Measurements from ENCODE around the gene MFN2. TPM values are rescaled to one million over a fixed set of nuclear protein-coding genes. Genes with fewer than 3 reads are reported as not detected.

Gene MFN2
- total RNA-seq: 46.6 and 48.6 TPM in 2 replicates

DNA sequence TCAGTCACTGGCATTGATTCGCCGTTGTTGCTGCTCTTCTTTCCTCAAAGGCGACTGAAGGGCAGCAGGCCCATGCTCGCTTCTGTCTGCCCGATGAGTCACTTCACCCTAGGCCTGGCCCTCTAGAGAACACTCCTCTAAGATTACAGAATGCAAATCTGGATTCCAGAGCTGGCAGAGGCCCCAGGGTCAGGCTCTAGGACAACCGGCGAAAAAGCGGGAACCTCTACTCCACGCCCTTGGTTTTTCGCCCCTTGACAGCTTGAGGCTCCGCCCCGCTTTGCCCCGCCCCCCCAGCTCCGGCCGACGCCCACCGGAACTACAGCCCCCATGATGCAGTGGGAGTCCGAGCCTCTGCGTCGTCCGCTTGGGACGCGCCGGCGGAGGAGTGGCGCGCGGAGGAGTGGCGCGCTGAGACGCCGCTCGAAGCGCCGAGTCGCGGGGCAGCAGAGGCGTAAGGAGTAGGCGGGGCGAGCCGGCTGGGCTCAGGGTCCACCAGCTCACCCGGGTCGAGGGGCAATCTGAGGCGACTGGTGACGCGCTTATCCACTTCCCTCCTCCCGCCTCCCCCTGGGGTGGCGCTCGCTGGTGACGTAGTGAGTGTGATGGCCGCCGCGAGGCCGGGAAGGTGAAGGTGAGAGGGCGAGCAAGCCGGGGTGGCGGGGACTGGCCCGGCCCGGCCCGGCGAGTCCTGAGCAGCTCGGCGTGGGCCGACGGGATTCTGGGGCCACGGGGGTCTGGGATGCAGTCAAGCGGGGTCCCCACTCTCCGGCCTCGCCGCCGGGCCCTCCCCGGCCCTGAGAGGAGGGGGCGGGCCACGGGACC lies at the start of gene MFN2:
MFN2 (plus strand) TSS at position 594 of the 825 bp plus-strand sequence. CDS start 8,725 bp downstream, outside the sequence.

DNA sequence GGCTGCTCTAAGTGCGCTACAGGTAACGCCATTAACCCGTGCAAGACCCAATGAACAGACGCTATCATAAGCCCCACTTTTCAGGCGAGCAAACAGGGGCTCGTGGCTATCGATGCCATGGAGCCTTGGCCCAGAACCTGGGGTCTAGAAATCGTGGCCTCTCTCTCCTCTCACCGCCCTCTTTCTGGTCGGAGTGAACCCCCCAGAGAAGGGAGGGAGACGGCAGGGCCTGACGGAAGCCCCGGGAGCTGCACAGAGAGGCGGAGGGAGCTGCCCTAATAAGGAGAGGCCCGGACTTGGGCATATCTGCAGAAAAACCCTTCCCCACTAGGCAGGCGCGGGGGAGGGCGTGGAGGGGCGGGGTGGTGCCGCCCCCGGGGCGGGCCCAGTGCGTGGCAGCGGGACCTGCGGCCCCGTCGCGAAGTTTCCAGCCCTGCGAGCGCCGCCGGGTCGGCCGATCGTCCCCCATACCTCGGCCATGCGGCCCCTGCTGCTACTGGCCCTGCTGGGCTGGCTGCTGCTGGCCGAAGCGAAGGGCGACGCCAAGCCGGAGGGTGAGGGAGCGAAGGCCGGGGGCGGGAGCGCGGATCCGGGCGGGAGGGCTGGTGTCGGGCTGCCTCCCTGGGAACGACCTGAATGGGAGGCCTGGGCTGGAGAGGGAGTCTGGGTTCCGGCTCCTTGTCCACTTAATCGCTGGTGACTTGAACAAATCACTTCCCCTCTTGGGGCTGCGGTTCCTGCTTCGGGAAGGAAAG lies 45.8 kb upstream of the MFN2 start, which contains the start of gene PLOD1:
PLOD1 (plus strand) TSS at position 416 of the 755 bp plus-strand sequence; CDS start at position 479, 63 bp downstream.

Other genes starting within 250 kb of the MFN2 start
- 83.9 and 85.9 TPM in 2 replicates for gene AGTRAP, start 244.3 kb upstream of the MFN2 start, total RNA-seq
- 0.45 TPM in 1 of 2 replicates, not detected in the other for gene C1orf167, start 218.3 kb upstream of the MFN2 start, total RNA-seq
- 13.8 and 15.3 TPM in 2 replicates for gene MTHFR, start 174.5 kb upstream of the MFN2 start, total RNA-seq
- 12.3 and 15.0 TPM in 2 replicates for gene CLCN6, start 174.3 kb upstream of the MFN2 start, total RNA-seq
- not detected in 2 replicates for gene NPPA, start 132.7 kb upstream of the MFN2 start, total RNA-seq
- gene NPPB, start 121.5 kb upstream of the MFN2 start, total RNA-seq: not detected in 2 replicates
- gene KIAA2013, start 54.0 kb upstream of the MFN2 start, total RNA-seq: 70.9 and 76.7 TPM in 2 replicates
- gene PLOD1, start 45.7 kb upstream of the MFN2 start, total RNA-seq: 165 and 172 TPM in 2 replicates
- gene MIIP, start 39.1 kb downstream of the MFN2 start, total RNA-seq: 36.4 and 41.4 TPM in 2 replicates
- not detected in 2 replicates for gene TNFRSF8, start 82.9 kb downstream of the MFN2 start, total RNA-seq
- gene TNFRSF1B, start 186.5 kb downstream of the MFN2 start, total RNA-seq: 9.4 and 11.9 TPM in 2 replicates
- gene VPS13D, start 249.6 kb downstream of the MFN2 start, total RNA-seq: 11.3 and 11.4 TPM in 2 replicates

Data from bronchus fibroblast of lung (primary cell).